Neural cell (in vitro differentiated cells): ENCODE data around the gene BOD1L2. TPM values are rescaled to one million over a fixed set of nuclear protein-coding genes. Genes with fewer than 3 reads are reported as not detected.

Experiments
- H2AFZ ChIP-seq: fragments of 200-600, 300-800 bp; sonication (generic), shearing (Covaris generic); 2 replicates; pipeline ENCODE4 v1.6.0; 2014; ENCODE audit warnings: low read depth, mild to moderate bottlenecking, antibody characterized with exemption, low read length, moderate library complexity
- H3F3A ChIP-seq: fragments of 200-600 bp; shearing (Covaris generic); 2 replicates; pipeline ENCODE4 v1.6.1; 2016; ENCODE audit warnings: mild to moderate bottlenecking, moderate library complexity, mixed read lengths, antibody characterized with exemption, low read length; ENCODE audit not compliant: insufficient read depth, poor library complexity, severe bottlenecking
- H3K27ac ChIP-seq: fragments of 200-600, 300-800 bp; sonication (generic), shearing (Covaris generic); 2 replicates; pipeline ENCODE4 v1.5.1; 2014; ENCODE audit warnings: mild to moderate bottlenecking, low read length, moderate library complexity
- H3K27me3 ChIP-seq: fragments of 300-800, 200-600 bp; sonication (generic), shearing (Covaris generic); 2 replicates; pipeline ENCODE4 v1.6.0; 2014; ENCODE audit warnings: mild to moderate bottlenecking, low read depth, low read length, moderate library complexity; ENCODE audit not compliant: insufficient read depth
- H3K36me3 ChIP-seq: fragments of 300-800, 200-600 bp; sonication (generic), shearing (Covaris generic); 2 replicates; pipeline ENCODE4 v1.5.1; 2014; ENCODE audit warnings: mild to moderate bottlenecking, antibody characterized with exemption, low read length, moderate library complexity; ENCODE audit not compliant: insufficient read depth
- H3K4me2 ChIP-seq: fragments of 300-800, 200-600 bp; sonication (generic), shearing (Covaris generic); 2 replicates; pipeline ENCODE4 v1.6.0; 2014; ENCODE audit warnings: mild to moderate bottlenecking, low read length
- H3K4me3 ChIP-seq: fragments of 300-800, 200-600 bp; sonication (generic), shearing (Covaris generic); 2 replicates; pipeline ENCODE4 v1.5.1; 2014; ENCODE audit warnings: mild to moderate bottlenecking, low read length, moderate library complexity
- H3K79me2 ChIP-seq: fragments of 200-600 bp; shearing (Covaris generic); replicated peaks from 2 replicates; pipeline ENCODE4 v1.6.0; 2014; ENCODE audit warnings: mild to moderate bottlenecking, low read length, moderate library complexity; ENCODE audit not compliant: insufficient read depth
- H3K9ac ChIP-seq: fragments of 300-800, 200-600 bp; sonication (generic), shearing (Covaris generic); 2 replicates; pipeline ENCODE4 v1.6.1; 2016; ENCODE audit warnings: mild to moderate bottlenecking, low read length, mixed read lengths
- H3K9me2 ChIP-seq: fragments of 200-600 bp; shearing (Covaris generic); 2 replicates; pipeline ENCODE4 v1.6.1; 2016; ENCODE audit warnings: mild to moderate bottlenecking, low read length, mixed read lengths; ENCODE audit not compliant: insufficient read depth
- H3K9me3 ChIP-seq: fragments of 200-600, 300-800 bp; sonication (generic), shearing (Covaris generic); 2 replicates; pipeline ENCODE4 v1.6.1; 2016; ENCODE audit warnings: mild to moderate bottlenecking, mixed run types, low read length, moderate library complexity, mixed read lengths
- H4K20me1 ChIP-seq: fragments of 200-600 bp; shearing (Covaris generic); 2 replicates; pipeline ENCODE4 v1.6.1; 2016; ENCODE audit warnings: mild to moderate bottlenecking, mixed run types; ENCODE audit not compliant: insufficient read depth
- CTCF ChIP-seq: fragments of 450-650 bp; IDR thresholded peaks from 2 replicates; pipeline ENCODE4 v1.5.1; 2014; ENCODE audit warnings: antibody characterized with exemption, mild to moderate bottlenecking, moderate library complexity; ENCODE audit not compliant: poor library complexity, severe bottlenecking
- EP300 ChIP-seq: fragments of 450-650 bp; conservative IDR thresholded peaks from 2 replicates; pipeline ENCODE4 v1.6.1; 2014; ENCODE audit warnings: antibody characterized with exemption, mild to moderate bottlenecking, moderate library complexity; ENCODE audit not compliant: poor library complexity, severe bottlenecking
- EZH2 ChIP-seq: fragments of 200-600, 300-800 bp; shearing (Covaris generic), sonication (generic); IDR thresholded peaks from 2 replicates; pipeline ENCODE4 v1.6.1; 2014; ENCODE audit warnings: antibody characterized with exemption, low read length, borderline replicate concordance, mild to moderate bottlenecking; ENCODE audit not compliant: insufficient read depth, poor library complexity, severe bottlenecking
- MXI1 ChIP-seq: fragments of 450-650 bp; conservative IDR thresholded peaks from 2 replicates; pipeline ENCODE4 v1.6.1; 2014; ENCODE audit warnings: antibody characterized with exemption, mild to moderate bottlenecking; ENCODE audit not compliant: poor library complexity, severe bottlenecking
- POLR2AphosphoS5 ChIP-seq: IDR thresholded peaks from 2 replicates; pipeline ENCODE4 v1.6.1; 2012
- RAD21 ChIP-seq: fragments of 450-650 bp; conservative IDR thresholded peaks from 2 replicates; pipeline ENCODE4 v1.6.1; 2014; ENCODE audit warnings: antibody characterized with exemption, mild to moderate bottlenecking, moderate library complexity
- REST ChIP-seq: IDR thresholded peaks from 2 replicates; pipeline ENCODE4 v1.6.1; 2012; ENCODE audit warnings: borderline replicate concordance
- SMC3 ChIP-seq: fragments of 450-650 bp; conservative IDR thresholded peaks from 2 replicates; pipeline ENCODE4 v1.6.1; 2014; ENCODE audit warnings: antibody characterized with exemption, mild to moderate bottlenecking, moderate library complexity; ENCODE audit not compliant: poor library complexity
- polyA plus RNA-seq: library from polyadenylated mRNA; depleted of rRNA; stranded (reverse); fragments of >200 nt; gene quantifications from 2 replicates; pipeline ENCODE4 v1.2.3, GENCODE V29; 2014

The BOD1L2 gene
- polyA plus RNA-seq, 1 donor from 2014 or later, result not detected

DNA sequence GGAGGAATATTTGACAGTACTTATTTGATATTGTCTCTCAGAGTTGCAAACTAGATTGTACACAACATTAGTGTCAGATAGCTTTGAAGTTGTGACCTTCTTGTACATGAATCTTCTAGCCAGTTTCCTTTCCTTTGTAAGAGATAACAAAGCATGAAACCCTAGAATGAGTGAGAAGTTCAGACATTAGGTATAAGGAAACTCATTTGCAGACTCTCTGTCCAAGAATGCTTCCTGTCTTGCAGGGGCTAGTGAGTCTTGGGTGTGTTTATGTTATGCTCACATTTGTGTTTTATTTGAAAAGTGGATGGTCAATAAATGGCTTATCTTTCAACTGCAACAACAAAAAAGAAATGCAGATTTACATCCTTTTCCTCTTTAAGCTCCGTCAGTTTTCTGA lies 1.4 kb downstream of the BOD1L2 start:
- Histone ChIP-seq H3K4me2 (no peak overlapping the region), H3K27ac (no peak overlapping the region), H3K36me3 (no peaks in the 10 kb centered on the region), H3K27me3 (no peaks in the 10 kb centered on the region), H3K4me3 (no peak overlapping the region), H4K20me1 (no peaks in the 10 kb centered on the region), H3K9ac (no peak overlapping the region), H2AFZ (no peak overlapping the region), H3K9me2 (no peaks in the 10 kb centered on the region), H3K9me3 (no peaks in the 10 kb centered on the region), H3F3A (no peaks in the 10 kb centered on the region), H3K79me2 (no peaks in the 10 kb centered on the region)
- TF ChIP-seq MXI1, result no peak
- no peak for TF ChIP-seq CTCF
- no peak for TF ChIP-seq EP300
- no peak for TF ChIP-seq SMC3

GRCh38 chr18:57149051-57149450 lies 2.2 kb downstream of the BOD1L2 start:
- Histone ChIP-seq H3K9ac (no peak overlapping the region), H3K9me3 (no peaks in the 10 kb centered on the region), H2AFZ (no peak overlapping the region), H4K20me1 (no peaks in the 10 kb centered on the region), H3K9me2 (no peaks in the 10 kb centered on the region), H3K4me3 (no peak overlapping the region), H3F3A (no peaks in the 10 kb centered on the region), H3K27me3 (no peaks in the 10 kb centered on the region), H3K4me2 (no peak overlapping the region), H3K79me2 (no peaks in the 10 kb centered on the region), H3K27ac (no peak overlapping the region), H3K36me3 (no peaks in the 10 kb centered on the region)
- TF ChIP-seq EP300, result no peak
- no peak for TF ChIP-seq SMC3
- TF ChIP-seq CTCF, result no peak
- no peak for TF ChIP-seq EZH2
- no peak for TF ChIP-seq POLR2AphosphoS5
- no peak for TF ChIP-seq REST
- no peak for TF ChIP-seq RAD21
